HFFc6 (cell line): ENCODE results near the gene TRAPPC14. TPM values are rescaled to one million over a fixed set of nuclear protein-coding genes. Genes with fewer than 3 reads are reported as not detected.
A peak's percentile ranks its signal among the peaks of the same experiment; 100 is the strongest.

ENCODE experiments used
- DNase-seq: peaks from one replicate; pipeline ENCODE4 v3.0.0-alpha.2; 2018
- H3K27ac Mint-ChIP-seq: 2 replicates; pipeline ENCODE4 v1.8.0; 2020; ENCODE audit warnings: mild to moderate bottlenecking, mixed read lengths
- H3K27me3 Mint-ChIP-seq: 2 replicates; pipeline ENCODE4 v1.8.0; 2021; ENCODE audit warnings: mild to moderate bottlenecking, moderate library complexity, mixed read lengths; ENCODE audit not compliant: insufficient read depth
- H3K36me3 Mint-ChIP-seq: 2 replicates; pipeline ENCODE4 v1.8.0; 2021; ENCODE audit warnings: low read depth, mixed read lengths
- H3K4me1 Mint-ChIP-seq: 2 replicates; pipeline ENCODE4 v1.8.0; 2020; ENCODE audit warnings: low read depth, mixed read lengths
- H3K4me3 Mint-ChIP-seq: 2 replicates; pipeline ENCODE4 v1.8.0; 2020; ENCODE audit warnings: mild to moderate bottlenecking, moderate library complexity, mixed read lengths
- H3K9me3 Mint-ChIP-seq: 2 replicates; pipeline ENCODE4 v1.8.0; 2020; ENCODE audit warnings: mild to moderate bottlenecking, mixed read lengths
- CTCF ChIP-seq: fragments of 200-600 bp; sonication (generic); IDR thresholded peaks from 2 replicates; pipeline ENCODE4 v1.5.0; 2021; ENCODE audit warnings: antibody characterized with exemption, mild to moderate bottlenecking
- total RNA-seq, 6 experiments: library from RNA; stranded (reverse); fragmentation: NEBNext Ultra II Directional; extraction: Animal tissue kit (Norgen Biotek cat#: 25700); gene quantifications; 2 replicates in 1 of 6; 3 replicates in 5 of 6; pipeline ENCODE4 v1.2.3, GENCODE V29; 2021

The TRAPPC14 gene
- total RNA-seq, 6 experiments from 2014 or later, result 19.1 to 23.4 (median 21.7) TPM

GRCh38 chr7:100173806-100174495 is 15.4 kb upstream of the TRAPPC14 start:
- DNase-seq, result no peak
- Mint-ChIP-seq H3K36me3 (no peaks in the 10 kb centered on the region), H3K27me3 (peaks cover 5% of the 10 kb centered on the region), H3K9me3 (no peaks in the 10 kb centered on the region), H3K4me1 (peaks cover 7% of the 10 kb centered on the region), H3K27ac (no peak overlapping the region), H3K4me3 (no peak overlapping the region)
- no peak for TF ChIP-seq CTCF

GRCh38 chr7:100171840-100172239 is 13.3 kb upstream of the TRAPPC14 start:
- Mint-ChIP-seq H3K36me3 (no peaks in the 10 kb centered on the region), H3K27me3 (peaks cover 5% of the 10 kb centered on the region), H3K4me3 (no peak overlapping the region), H3K27ac (no peak overlapping the region), H3K4me1 (peaks cover 25% of the 10 kb centered on the region), H3K9me3 (no peaks in the 10 kb centered on the region)
- DNase-seq, result no peak
- no peak for TF ChIP-seq CTCF

- Mint-ChIP-seq H3K27me3 (peaks cover 2% of the 10 kb centered on the region; the same call in 1 of the 2 replicates), H3K4me1 (peaks cover 25% of the 10 kb centered on the region), H3K27ac (no peak overlapping the region), H3K4me3 (no peak overlapping the region; the same call in 1 of the 2 replicates), H3K9me3 (no peaks in the 10 kb centered on the region), H3K36me3 (no peaks in the 10 kb centered on the region)
- TF ChIP-seq CTCF, result no peak
- DNase-seq, result no peak
These were observed 12.7 kb upstream of the TRAPPC14 start for GRCh38 chr7:100171087-100171681.

GRCh38 chr7:100170101-100170897 is 11.8 kb upstream of the TRAPPC14 start:
- peaks cover 25% of the 10 kb centered on the region for H3K4me1 Mint-ChIP-seq
- no peaks in the 10 kb centered on the region for H3K36me3 Mint-ChIP-seq
- peaks cover 2% of the 10 kb centered on the region; the same call in 1 of the 2 replicates for H3K27me3 Mint-ChIP-seq
- no peak for TF ChIP-seq CTCF
- H3K27ac Mint-ChIP-seq, result no peak overlapping the region
- no peak overlapping the region; the same call in 1 of the 2 replicates for H3K4me3 Mint-ChIP-seq
- no peaks in the 10 kb centered on the region for H3K9me3 Mint-ChIP-seq
- DNase-seq, result no peak

GRCh38 chr7:100169147-100169850 is 10.8 kb upstream of the TRAPPC14 start:
- Mint-ChIP-seq H3K4me3 (peak overlapping the region; percentile 91; the same call in 1 of the 2 replicates), H3K36me3 (no peaks in the 10 kb centered on the region), H3K27ac (no peak overlapping the region), H3K9me3 (no peaks in the 10 kb centered on the region), H3K27me3 (peaks cover 2% of the 10 kb centered on the region; the same call in 1 of the 2 replicates), H3K4me1 (peaks cover 25% of the 10 kb centered on the region)
- TF ChIP-seq CTCF, result no peak; the same call in 1 of the 2 replicates
- no peak for DNase-seq
